AG09309 (cell line): ENCODE measurements around the gene PIP4P1.

Source experiments
- DNase-seq: peaks from one replicate; pipeline ENCODE4 v3.0.0-alpha.2; 2010; ENCODE audit warnings: low read depth
- H3K4me3 ChIP-seq: 2 replicates; pipeline ENCODE4 v1.5.1; 2011; ENCODE audit warnings: mild to moderate bottlenecking, low read depth, low read length, moderate library complexity; ENCODE audit not compliant: control insufficient read depth
- CTCF ChIP-seq: IDR thresholded peaks from 2 replicates; pipeline ENCODE4 v1.5.1; 2011; ENCODE audit warnings: mild to moderate bottlenecking, low read depth, low read length, inconsistent platforms; ENCODE audit not compliant: insufficient read depth, control insufficient read depth; ENCODE audit errors: missing control alignments

Gene PIP4P1

GRCh38 chr14:20412411-20412810, 48.8 kb downstream of the PIP4P1 start:
- H3K4me3 ChIP-seq, result peak overlapping the region; percentile 100
- no peak for TF ChIP-seq CTCF
- no peak for DNase-seq

GRCh38 chr14:20409226-20409625, 52.0 kb downstream of the PIP4P1 start:
- no peak overlapping the region for H3K4me3 ChIP-seq
- no peak for DNase-seq
- no peak for TF ChIP-seq CTCF
